SH-SY5Y (cell line): ENCODE measurements around the gene ADAM22.

Experiments
- GATA2 ChIP-seq: IDR thresholded peaks from 2 replicates; pipeline ENCODE4 v1.6.1; 2011; ENCODE audit warnings: mild to moderate bottlenecking, low read depth, low read length
- GATA3 ChIP-seq: IDR thresholded peaks from 2 replicates; pipeline ENCODE4 v1.6.1; 2011; ENCODE audit warnings: low read depth, mild to moderate bottlenecking, low read length, moderate library complexity

DNA sequence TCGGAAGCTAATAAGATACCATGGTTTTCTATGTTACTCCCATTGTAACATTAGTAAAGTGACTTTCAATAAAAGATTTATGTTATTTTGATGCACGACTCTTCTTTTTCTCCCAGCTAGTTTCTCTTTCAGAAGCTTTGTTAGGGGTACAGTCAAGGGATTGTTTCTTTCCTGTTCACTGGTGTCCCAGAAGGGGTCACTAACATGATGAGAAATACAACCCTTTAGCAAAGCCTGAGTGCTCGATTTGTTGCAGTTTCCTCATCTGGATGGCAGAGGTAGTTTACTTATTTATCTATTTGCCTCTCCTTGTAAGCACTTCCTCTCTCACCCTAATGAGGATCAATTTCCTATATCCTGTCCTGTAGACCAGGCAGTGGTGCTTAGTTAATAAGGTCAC, 268.7 kb downstream of the ADAM22 start:
- TF ChIP-seq GATA3 (no peak), GATA2 (no peak)
